ENCODE measurements around the gene PDE5A. TPM values are rescaled to one million over a fixed set of nuclear protein-coding genes. Genes with fewer than 3 reads are reported as not detected.

The PDE5A gene
- total RNA-seq, 4 donors from 2014 or later = 154 to 208 (median 199) TPM

DNA sequence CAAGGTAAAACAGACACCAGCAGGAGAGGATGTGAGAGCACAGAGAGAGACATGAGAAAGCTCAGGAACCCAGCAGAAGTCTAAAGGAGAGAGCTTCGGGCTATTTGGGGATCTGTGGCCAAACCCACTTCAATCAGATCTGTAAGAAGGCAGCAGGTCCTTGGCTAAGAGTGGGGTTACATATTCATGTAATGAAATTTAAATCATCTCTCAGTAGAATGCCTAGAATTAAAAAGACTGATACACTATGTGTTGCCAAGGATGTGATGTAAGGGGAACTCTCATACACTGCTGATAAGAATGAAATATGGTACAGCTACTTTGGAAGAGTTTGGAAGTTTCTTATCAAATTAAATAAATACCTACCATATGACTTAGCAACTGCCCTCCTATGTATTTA is 35.8 kb downstream of the PDE5A start:
- H3K4me3 ChIP-seq = no peak overlapping the region
- 42% methylated on average over 1 of the region's 1 CpG for WGBS
- peaks cover 6 to 84% (median 76%) of the 10 kb centered on the region in 4 donors for H3K4me1 ChIP-seq
- peaks cover 0 to 3% (median 0%) of the 10 kb centered on the region in 4 donors for H3K36me3 ChIP-seq
- TF ChIP-seq POLR2A (IDR thresholded peaks at IDR 0.05; ENCODE audit: low read depth) = no peak
- H3K9me3 ChIP-seq = no peaks in the 10 kb centered on the region
- H3K27me3 ChIP-seq = no peaks in the 10 kb centered on the region
- DNase-seq (ENCODE audit: extremely low spot score) = no peak
- intact Hi-C loops (cut with DNase I) = no loop called here
- H3K27ac ChIP-seq (replicated peaks in 1 of 4) = peak overlapping the region; percentile 63 to 82 (median 66)

GRCh38 chr4:119589165-119589564 is 39.4 kb downstream of the PDE5A start:
- intact Hi-C loops (cut with DNase I) = no loop called here
- TF ChIP-seq POLR2A (IDR thresholded peaks at IDR 0.05; ENCODE audit: low read depth) (no peak), POLR2AphosphoS5 (IDR thresholded peaks at IDR 0.05) (no peak), EP300 (IDR thresholded peaks at IDR 0.05) (no peak)
- TF ChIP-seq, protein P1, sequence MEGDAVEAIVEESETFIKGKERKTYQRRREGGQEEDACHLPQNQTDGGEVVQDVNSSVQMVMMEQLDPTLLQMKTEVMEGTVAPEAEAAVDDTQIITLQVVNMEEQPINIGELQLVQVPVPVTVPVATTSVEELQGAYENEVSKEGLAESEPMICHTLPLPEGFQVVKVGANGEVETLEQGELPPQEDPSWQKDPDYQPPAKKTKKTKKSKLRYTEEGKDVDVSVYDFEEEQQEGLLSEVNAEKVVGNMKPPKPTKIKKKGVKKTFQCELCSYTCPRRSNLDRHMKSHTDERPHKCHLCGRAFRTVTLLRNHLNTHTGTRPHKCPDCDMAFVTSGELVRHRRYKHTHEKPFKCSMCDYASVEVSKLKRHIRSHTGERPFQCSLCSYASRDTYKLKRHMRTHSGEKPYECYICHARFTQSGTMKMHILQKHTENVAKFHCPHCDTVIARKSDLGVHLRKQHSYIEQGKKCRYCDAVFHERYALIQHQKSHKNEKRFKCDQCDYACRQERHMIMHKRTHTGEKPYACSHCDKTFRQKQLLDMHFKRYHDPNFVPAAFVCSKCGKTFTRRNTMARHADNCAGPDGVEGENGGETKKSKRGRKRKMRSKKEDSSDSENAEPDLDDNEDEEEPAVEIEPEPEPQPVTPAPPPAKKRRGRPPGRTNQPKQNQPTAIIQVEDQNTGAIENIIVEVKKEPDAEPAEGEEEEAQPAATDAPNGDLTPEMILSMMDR (IDR thresholded peaks at IDR 0.05) = no peak
- H3K9me3 ChIP-seq = no peaks in the 10 kb centered on the region
- no peak overlapping the region for H3K4me3 ChIP-seq
- H3K4me1 ChIP-seq = peaks cover 6 to 66% (median 60%) of the 10 kb centered on the region in 4 donors
- H3K27me3 ChIP-seq = no peaks in the 10 kb centered on the region
- no peak for DNase-seq (ENCODE audit: extremely low spot score)
- H3K27ac ChIP-seq (replicated peaks in 1 of 4) = peak overlapping the region; percentile 65 to 82 (median 72)
- H3K36me3 ChIP-seq = peaks cover 0 to 3% (median 0%) of the 10 kb centered on the region in 4 donors

GRCh38 chr4:119587796-119588195 is 40.8 kb downstream of the PDE5A start:
- TF ChIP-seq EP300 (IDR thresholded peaks at IDR 0.05) (no peak), POLR2A (IDR thresholded peaks at IDR 0.05; ENCODE audit: low read depth) (no peak), POLR2AphosphoS5 (IDR thresholded peaks at IDR 0.05) (no peak)
- TF ChIP-seq, protein P1 (IDR thresholded peaks at IDR 0.05) = no peak
- DNase-seq (ENCODE audit: extremely low spot score) = no peak
- WGBS = 43% methylated on average over 3 of the region's 3 CpGs
- H3K27me3 ChIP-seq = no peaks in the 10 kb centered on the region
- H3K4me3 ChIP-seq = no peak overlapping the region
- peaks cover 6 to 60% (median 50%) of the 10 kb centered on the region in 4 donors for H3K4me1 ChIP-seq
- intact Hi-C loops (cut with DNase I) = no loop called here
- H3K36me3 ChIP-seq = peaks cover 0 to 11% (median 5%) of the 10 kb centered on the region in 4 donors
- H3K27ac ChIP-seq (replicated peaks in 1 of 4) = peak overlapping the region; percentile 65 to 82 (median 72)
- H3K9me3 ChIP-seq = no peaks in the 10 kb centered on the region

GRCh38 chr4:119585771-119586170 is 42.8 kb downstream of the PDE5A start:
- Histone ChIP-seq H3K4me3 (no peak overlapping the region), H3K36me3 (peaks cover 0 to 18% (median 6%) of the 10 kb centered on the region in 4 donors), H3K9me3 (no peaks in the 10 kb centered on the region), H3K4me1 (peaks cover 6 to 63% (median 44%) of the 10 kb centered on the region in 4 donors), H3K27ac (replicated peaks in 1 of 4) (peak overlapping the region in 3 of 4 donors; percentile 5 to 54 (median 34)), H3K27me3 (no peaks in the 10 kb centered on the region)
- no peak for DNase-seq (ENCODE audit: extremely low spot score)
- TF ChIP-seq EP300 (IDR thresholded peaks at IDR 0.05) (no peak), POLR2AphosphoS5 (IDR thresholded peaks at IDR 0.05) (no peak), POLR2A (IDR thresholded peaks at IDR 0.05; ENCODE audit: low read depth) (no peak)
- TF ChIP-seq, protein P1 (IDR thresholded peaks at IDR 0.05) = no peak
- WGBS = 76% methylated on average over 6 of the region's 6 CpGs
- intact Hi-C loops (cut with DNase I) = no loop called here

DNA sequence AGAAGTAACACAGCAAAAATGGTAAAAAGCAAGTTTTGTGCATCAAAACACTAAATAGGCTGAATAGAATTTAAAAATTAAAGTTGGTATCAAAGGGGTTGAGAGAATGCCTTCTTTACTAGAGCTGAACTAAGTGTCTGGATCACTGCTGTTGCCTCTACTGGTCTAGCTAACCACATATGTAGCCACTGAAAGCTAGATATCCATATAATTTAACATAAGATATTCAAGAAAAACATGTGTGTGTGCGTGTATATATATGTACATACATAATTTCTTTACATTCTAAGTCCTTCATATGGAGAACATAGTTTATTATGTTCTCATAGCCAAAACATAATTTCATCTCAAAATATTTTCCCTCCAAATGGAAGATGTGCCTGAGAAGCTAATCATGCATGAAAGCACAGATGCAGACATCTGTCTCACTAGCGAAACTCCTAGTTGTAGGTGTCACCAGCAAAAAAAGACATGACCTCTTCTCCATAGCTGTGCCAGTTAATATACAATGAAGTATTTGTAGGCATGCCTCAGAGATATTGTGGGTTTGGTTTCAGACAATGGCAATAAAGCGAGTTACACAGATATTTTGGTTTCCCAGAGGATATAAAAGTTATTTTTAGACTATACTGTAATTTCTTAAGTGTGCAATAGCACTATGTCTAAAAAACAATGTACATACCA is 47.3 kb downstream of the PDE5A start:
- peaks cover 0 to 44% (median 20%) of the 10 kb centered on the region in 4 donors for H3K4me1 ChIP-seq
- WGBS = 83% methylated on average over 3 of the region's 3 CpGs
- no peak for DNase-seq (ENCODE audit: extremely low spot score)
- H3K4me3 ChIP-seq = no peak overlapping the region
- intact Hi-C loops (cut with DNase I) = no loop called here
- TF ChIP-seq POLR2AphosphoS5 (IDR thresholded peaks at IDR 0.05) = no peak
- TF ChIP-seq, protein P1 (IDR thresholded peaks at IDR 0.05) = no peak
- TF ChIP-seq POLR2A (IDR thresholded peaks at IDR 0.05; ENCODE audit: low read depth) = no peak
- TF ChIP-seq EP300 (IDR thresholded peaks at IDR 0.05) = no peak
- H3K9me3 ChIP-seq = no peaks in the 10 kb centered on the region
- peak overlapping the region; percentile 34 to 68 (median 50) for H3K27ac ChIP-seq (replicated peaks in 1 of 4)
- no peaks in the 10 kb centered on the region for H3K27me3 ChIP-seq
- H3K36me3 ChIP-seq = peaks cover 0 to 18% (median 6%) of the 10 kb centered on the region in 4 donors
